Astrocyte (in vitro differentiated cells and primary cell): ENCODE measurements around the gene S1PR1.

Experiments
- CTCF ChIP-seq: IDR thresholded peaks from 2 replicates; pipeline ENCODE4 v1.5.1; 2011; ENCODE audit warnings: low read depth, mild to moderate bottlenecking, inconsistent platforms, low read length, moderate library complexity; ENCODE audit not compliant: insufficient read depth
- EZH2 ChIP-seq: IDR thresholded peaks from 2 replicates; pipeline ENCODE4 v1.6.1; 2012; ENCODE audit warnings: mild to moderate bottlenecking, low read length, inconsistent platforms; ENCODE audit not compliant: insufficient read depth

- no peak for TF ChIP-seq CTCF
- TF ChIP-seq EZH2 = no peak
Measured at GRCh38 chr1:101242324-101243050, 5.7 kb downstream of the S1PR1 start.
